Neuron (in vitro differentiated cells): ENCODE measurements around the gene KHDC1L.
"Not testable (repeated sequence)": the region's sequence is repeated elsewhere in the genome, so short reads cannot be mapped to it uniquely, and the experiment has no call there.

Experiments used
- H2AFZ ChIP-seq: one replicate; pipeline ENCODE4 v1.6.1; 2013; ENCODE audit warnings: low read depth, mild to moderate bottlenecking, inconsistent platforms, low read length, moderate library complexity
- H3K27me3 ChIP-seq: one replicate; pipeline ENCODE4 v1.6.1; 2013; ENCODE audit warnings: low read length; ENCODE audit not compliant: insufficient read depth
- H3K36me3 ChIP-seq: one replicate; pipeline ENCODE4 v1.6.1; 2013; ENCODE audit warnings: low read length; ENCODE audit not compliant: insufficient read depth
- H3K4me1 ChIP-seq: one replicate; pipeline ENCODE4 v1.6.1; 2013; ENCODE audit warnings: low read length; ENCODE audit not compliant: insufficient read depth
- H3K4me3 ChIP-seq: 2 replicates; pipeline ENCODE4 v1.5.1; 2013; ENCODE audit warnings: mild to moderate bottlenecking, low read length, moderate library complexity
- H3K9me3 ChIP-seq: one replicate; pipeline ENCODE4 v1.6.1; 2013; ENCODE audit warnings: low read length

Gene KHDC1L, protein sequence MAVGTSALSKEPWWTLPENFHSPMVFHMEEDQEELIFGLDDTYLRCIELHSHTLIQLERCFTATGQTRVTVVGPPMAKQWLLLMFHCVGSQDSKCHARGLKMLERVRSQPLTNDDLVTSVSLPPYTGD

DNA sequence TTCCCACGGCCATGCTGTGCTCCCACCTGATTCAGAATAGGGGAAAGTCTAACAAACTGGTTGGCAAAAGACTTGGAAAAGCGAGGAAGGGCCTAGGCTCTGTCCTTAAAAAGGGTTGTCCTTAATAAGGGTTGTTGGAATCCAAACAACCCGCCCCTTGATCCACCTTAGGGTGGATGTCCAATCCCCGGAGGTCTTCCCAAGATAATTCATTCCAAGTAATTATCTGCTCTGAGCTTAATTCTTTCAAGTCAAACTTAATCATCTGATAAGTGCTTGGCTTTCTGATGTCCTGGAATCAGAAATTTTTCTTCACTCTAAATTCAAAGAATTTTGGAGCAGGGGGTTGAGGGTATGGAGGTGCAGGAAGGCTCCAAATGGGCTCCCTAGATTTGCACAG lies at the start of gene KHDC1L:
Gene KHDC1L, minus strand, starts transcription at position 101 of the 400 bp plus-strand sequence. Its CDS starts 88 bp downstream, at position 13.
- no peak within 1 kb of the TSS for H3K4me3 ChIP-seq
- H3K9me3 ChIP-seq = no peaks in the 10 kb centered on the region
- H2AFZ ChIP-seq = no peak within 1 kb of the TSS
- no peaks in the 10 kb centered on the region for H3K27me3 ChIP-seq
- no peaks in the 10 kb centered on the region for H3K4me1 ChIP-seq
- no peaks in the 10 kb centered on the region for H3K36me3 ChIP-seq

DNA sequence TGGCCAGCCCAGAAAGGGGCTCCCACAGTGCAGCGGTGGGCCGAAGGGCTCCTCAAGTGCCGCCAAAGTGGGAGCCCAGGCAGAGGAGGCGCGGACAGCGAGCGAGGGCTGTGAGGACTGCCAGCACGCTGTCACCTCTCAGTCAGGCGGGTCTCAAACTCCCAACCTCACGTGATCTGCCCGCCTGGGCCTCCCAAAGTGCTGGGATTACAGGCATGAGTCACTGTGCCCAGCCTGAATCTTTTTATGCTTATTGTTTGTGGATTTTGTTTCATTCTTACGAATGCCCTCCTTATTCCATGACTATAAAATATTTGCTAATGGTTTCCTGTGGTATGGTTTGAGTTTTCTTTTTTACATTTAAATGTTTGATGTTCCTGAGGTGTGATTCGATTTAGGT lies 44.0 kb upstream of the KHDC1L start:
- H3K27me3 ChIP-seq, H3K9me3 ChIP-seq, H3K4me3 ChIP-seq, H3K4me1 ChIP-seq, H2AFZ ChIP-seq: not testable (repeated sequence)
- peaks cover 20% of the 10 kb centered on the region for H3K36me3 ChIP-seq

DNA sequence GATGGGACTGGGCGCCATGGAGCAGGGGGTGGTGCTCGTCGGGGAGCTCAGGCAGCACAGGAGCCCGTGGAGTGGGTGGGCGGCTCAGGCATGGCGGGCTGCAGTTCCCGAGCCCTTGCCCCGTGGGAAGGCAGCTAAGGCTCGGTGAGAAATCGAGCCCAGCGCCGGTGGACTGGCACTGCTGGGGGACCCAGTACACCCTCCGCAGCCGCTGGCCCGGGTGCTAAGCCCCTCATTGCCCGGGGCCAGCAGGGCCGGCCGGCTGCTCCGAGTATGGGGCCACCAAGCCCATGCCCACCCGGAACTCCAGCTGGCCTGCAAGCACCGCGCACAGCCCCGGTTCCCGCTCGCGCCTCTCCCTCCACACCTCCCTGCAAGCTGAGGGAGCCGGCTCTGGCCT lies 43.6 kb upstream of the KHDC1L start:
- not testable (repeated sequence) for H3K4me3 ChIP-seq, H3K9me3 ChIP-seq, H3K4me1 ChIP-seq, H2AFZ ChIP-seq, H3K27me3 ChIP-seq
- H3K36me3 ChIP-seq = peaks cover 18% of the 10 kb centered on the region

DNA sequence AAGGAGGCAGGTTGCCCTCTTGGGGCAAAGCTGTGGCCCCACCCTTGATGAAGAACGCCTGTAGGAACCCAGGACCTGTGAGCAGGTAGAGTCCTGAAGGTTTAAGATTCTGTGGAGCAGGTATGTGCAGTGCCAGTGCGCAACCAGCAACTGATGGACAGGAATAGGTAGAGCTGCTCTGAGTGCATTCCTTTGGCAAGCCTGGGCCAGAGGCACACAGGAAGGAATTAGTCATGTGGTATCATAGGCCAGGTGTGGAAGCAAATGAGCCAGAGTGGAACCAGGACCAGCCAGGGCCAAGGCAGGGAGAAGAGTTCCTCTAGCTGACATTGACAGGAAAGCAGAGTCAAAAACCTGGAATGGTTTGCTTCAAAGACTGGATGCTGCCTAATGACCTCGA lies 39.1 kb upstream of the KHDC1L start:
- H3K36me3 ChIP-seq = no peaks in the 10 kb centered on the region
- peaks cover 11% of the 10 kb centered on the region for H3K4me1 ChIP-seq
- no peak overlapping the region for H2AFZ ChIP-seq
- no peak overlapping the region for H3K4me3 ChIP-seq
- H3K27me3 ChIP-seq = no peaks in the 10 kb centered on the region
- H3K9me3 ChIP-seq = no peaks in the 10 kb centered on the region

DNA sequence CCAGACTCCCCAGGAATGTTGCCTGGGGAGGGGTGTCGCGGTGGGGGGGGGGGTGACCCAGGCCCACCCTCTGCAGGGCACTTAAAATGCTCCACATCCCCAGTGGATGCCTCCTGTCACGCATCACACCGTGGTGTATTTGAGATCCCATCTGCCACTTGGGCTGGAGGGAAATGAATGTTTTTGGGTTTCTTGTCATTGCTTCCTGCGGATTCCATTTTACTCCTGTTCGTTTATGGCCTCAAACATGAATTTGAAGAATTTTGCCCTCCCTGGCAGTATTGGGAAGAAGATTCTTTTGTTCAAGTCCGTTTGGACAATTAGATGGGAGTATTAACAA lies 38.2 kb upstream of the KHDC1L start:
- peak overlapping the region; percentile 73 for H3K4me3 ChIP-seq
- H3K4me1 ChIP-seq = peaks cover 11% of the 10 kb centered on the region
- no peaks in the 10 kb centered on the region for H3K27me3 ChIP-seq

DNA sequence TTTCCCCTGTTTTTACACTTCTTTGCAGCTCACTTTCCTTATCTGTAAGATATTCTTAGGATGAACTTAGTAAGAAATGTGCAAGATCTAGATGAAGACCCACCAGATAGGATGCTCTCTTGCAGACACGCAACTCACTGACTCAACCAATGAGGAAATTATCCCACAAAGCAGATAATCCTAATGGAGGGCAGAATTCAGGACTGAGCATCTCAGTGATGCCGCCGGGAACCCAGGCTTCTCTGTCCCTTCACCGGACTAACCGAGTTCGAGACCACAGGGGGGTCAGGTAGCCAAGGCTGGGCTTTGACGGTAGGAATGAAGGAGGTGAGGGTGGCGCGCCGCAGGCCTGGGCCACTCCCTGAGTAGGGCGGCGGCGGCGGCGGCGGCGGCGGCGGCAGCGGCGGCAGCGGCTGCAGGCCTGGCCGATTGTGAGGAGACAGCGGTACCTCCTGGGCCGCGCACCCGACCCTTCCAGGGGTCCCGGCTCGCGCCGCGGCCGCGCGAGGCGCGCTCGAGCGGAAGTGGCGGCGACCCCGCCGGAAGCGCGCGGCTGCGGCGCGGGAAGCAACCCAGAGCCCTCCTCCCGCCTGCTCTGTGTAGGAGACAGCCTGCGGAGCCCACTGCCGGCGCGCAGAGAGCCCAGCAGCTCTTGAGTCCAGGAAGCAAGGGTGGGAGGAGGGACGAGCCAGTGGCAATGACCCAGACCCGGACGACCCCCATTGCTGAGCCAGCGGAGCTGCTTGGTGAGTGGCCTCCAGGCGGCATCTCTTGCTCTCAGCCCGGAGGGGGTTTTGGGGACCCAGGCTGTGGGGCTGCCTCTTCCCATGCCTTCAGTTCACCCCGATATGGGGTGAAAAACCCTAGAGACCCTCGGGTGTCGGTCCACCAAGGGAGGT lies 37.6 kb upstream of the KHDC1L start, which contains the start of gene KHDC1:
Gene KHDC1, minus strand, starts transcription at position 526 of the 899 bp plus-strand sequence. CDS start 20,679 bp downstream, outside the sequence.
- Histone ChIP-seq H3K9me3 (no peaks in the 10 kb centered on the region), H3K27me3 (no peaks in the 10 kb centered on the region), H2AFZ (peak within 1 kb of the TSS; percentile 90), H3K36me3 (no peaks in the 10 kb centered on the region), H3K4me3 (peak within 1 kb of the TSS; percentile 73), H3K4me1 (peaks cover 11% of the 10 kb centered on the region)

More for the DNA sequence above, 38.2 kb upstream of the KHDC1L start:
- Histone ChIP-seq H3K36me3 (no peaks in the 10 kb centered on the region), H3K9me3 (no peaks in the 10 kb centered on the region), H2AFZ (peak overlapping the region; percentile 90)

DNA sequence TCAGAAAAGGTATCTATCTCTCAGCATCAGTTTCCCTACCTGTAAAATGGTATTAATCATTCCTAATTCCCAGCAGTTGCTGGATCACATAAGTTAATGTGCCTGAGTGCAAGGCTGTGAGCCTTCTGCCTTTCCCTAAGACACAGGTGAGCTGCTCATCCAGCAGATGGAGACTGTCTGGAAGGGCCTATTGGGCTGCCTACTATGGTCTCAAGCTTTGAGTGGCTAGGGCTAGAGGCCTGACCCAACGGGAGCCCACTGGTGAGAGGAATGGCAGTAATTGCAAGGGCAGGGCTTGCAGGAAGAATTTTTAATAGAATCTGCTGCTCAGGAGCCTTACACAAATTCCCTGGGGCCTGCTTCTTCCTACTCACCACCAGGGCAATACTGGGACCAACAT lies 33.4 kb upstream of the KHDC1L start:
- Histone ChIP-seq H3K9me3 (no peaks in the 10 kb centered on the region), H3K27me3 (no peaks in the 10 kb centered on the region), H2AFZ (no peak overlapping the region), H3K36me3 (no peaks in the 10 kb centered on the region), H3K4me1 (peaks cover 5% of the 10 kb centered on the region), H3K4me3 (no peak overlapping the region)

DNA sequence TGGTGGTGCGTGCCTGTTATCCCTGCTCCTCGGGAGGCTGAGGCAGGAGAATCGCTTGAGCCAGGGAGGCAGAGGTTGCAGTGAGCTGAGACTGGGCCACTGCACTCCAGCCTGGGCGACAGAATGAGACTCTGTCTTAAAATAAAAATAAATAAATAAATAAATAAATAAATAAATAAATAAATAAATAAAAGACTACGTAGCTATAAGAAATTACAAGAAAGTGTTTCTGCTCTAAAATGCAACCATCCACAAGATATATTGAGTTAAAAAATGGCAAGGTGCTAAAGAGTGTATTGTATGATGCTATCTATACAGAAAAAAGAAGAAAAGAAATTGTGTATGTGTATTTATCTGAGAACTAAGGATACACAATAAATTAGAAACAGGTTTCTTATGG lies 29.0 kb upstream of the KHDC1L start:
- H3K4me3 ChIP-seq, H3K4me1 ChIP-seq, H3K27me3 ChIP-seq, H2AFZ ChIP-seq, H3K36me3 ChIP-seq, H3K9me3 ChIP-seq: not testable (repeated sequence)

DNA sequence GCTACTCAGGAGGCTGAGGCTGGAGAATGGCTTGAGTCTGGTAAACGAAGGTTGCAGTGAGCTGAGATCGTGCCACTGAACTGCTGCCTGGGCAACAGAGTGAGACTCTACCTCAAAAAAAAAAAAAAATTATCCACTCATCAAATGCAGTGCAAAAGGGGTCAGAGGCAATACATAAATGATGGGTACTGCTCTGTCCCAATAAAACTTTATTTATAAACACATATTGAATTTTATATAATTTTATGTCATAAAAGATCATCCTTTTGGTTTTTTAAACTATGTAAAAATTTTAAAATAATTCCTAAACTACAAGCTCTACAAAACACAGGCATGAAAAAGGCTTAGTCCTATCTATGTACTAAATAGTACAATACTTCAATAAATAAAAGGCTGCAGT lies 27.4 kb upstream of the KHDC1L start:
- no peaks in the 10 kb centered on the region for H3K36me3 ChIP-seq
- H2AFZ ChIP-seq = no peak overlapping the region
- no peaks in the 10 kb centered on the region for H3K27me3 ChIP-seq
- H3K4me1 ChIP-seq = no peaks in the 10 kb centered on the region
- H3K4me3 ChIP-seq = no peak overlapping the region
- no peaks in the 10 kb centered on the region for H3K9me3 ChIP-seq

DNA sequence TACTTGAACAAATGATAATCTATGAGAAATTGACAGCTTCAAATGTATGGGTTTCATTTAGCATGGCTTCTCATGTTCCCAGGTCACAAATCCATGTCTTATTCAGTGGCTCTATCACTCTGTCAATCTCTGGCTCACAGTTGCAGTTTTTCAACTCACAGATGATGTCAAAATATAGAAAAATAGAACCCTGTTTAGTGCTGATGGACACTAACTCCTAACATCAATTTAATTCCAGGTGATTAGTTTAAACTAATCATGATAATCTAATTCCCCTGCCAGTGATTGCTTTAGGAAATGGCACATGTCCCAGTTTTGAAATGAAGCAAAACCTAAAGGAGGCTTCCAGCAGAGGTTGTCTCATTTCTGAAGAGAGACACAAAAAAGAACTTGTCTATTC lies 24.7 kb upstream of the KHDC1L start:
- H3K4me1 ChIP-seq = no peaks in the 10 kb centered on the region
- no peak overlapping the region for H2AFZ ChIP-seq
- H3K9me3 ChIP-seq = no peaks in the 10 kb centered on the region

DNA sequence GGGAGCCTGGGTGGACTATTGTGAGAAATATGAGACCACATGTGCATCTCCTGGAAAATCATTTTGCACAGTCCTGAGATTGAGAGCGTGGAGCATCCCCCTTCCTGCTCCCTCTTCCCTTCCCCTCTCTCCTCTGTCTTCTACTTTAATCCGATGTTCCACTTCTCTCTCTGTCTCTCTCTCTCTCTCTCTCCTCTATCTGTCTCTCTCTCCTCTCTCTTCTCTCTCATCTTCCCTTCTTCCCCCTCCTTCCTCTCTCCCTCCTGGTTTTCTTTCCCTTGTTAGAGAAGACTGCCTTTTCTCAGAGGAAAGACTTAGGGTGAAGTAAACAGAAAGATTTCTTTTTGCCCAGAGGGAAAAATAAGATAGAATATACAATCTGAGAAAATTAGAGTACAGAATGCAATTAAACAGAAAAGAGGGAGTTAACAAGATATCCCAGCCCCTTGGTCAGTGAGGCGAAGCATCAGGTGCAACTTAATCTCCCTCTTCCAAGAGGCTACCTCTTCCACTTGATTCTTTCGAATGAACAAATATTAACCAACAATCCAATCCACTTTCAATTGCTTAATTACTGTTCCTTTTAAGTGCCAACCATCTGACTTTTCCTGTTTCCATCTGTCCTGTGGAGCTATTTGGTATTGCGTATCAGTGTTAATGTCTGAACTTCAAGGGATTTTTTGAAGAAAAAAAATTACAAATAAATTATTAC lies 23.1 kb upstream of the KHDC1L start:
- Histone ChIP-seq H3K4me3 (no peak overlapping the region), H3K27me3 (no peaks in the 10 kb centered on the region), H3K4me1 (no peaks in the 10 kb centered on the region), H3K9me3 (no peaks in the 10 kb centered on the region), H3K36me3 (no peaks in the 10 kb centered on the region), H2AFZ (no peak overlapping the region)

More for the DNA sequence above, 24.7 kb upstream of the KHDC1L start:
- Histone ChIP-seq H3K36me3 (no peaks in the 10 kb centered on the region), H3K27me3 (no peaks in the 10 kb centered on the region), H3K4me3 (no peak overlapping the region)

DNA sequence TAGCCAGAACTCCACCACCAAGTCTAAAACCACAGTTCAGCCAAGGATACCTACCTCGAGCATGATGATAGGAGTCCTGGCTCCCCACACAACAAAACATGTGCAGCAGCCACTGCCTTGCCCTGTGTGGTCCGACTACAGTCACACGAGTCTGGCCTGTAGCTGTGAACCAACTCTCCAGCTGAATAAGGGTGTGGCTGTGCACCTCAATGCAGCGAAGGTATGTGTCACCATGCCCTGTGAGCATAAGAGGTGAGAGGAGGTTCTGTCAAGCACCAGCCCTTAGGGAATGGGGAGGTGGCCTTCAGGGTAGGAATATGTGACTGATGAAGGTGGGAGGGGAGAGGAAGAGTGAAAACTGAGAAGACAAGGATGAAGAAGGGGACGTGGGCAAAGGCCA lies 16.7 kb upstream of the KHDC1L start:
- no peaks in the 10 kb centered on the region for H3K9me3 ChIP-seq
- H3K27me3 ChIP-seq = no peaks in the 10 kb centered on the region
- H3K36me3 ChIP-seq = no peaks in the 10 kb centered on the region
- no peaks in the 10 kb centered on the region for H3K4me1 ChIP-seq
- H3K4me3 ChIP-seq = no peak overlapping the region
- no peak overlapping the region for H2AFZ ChIP-seq

DNA sequence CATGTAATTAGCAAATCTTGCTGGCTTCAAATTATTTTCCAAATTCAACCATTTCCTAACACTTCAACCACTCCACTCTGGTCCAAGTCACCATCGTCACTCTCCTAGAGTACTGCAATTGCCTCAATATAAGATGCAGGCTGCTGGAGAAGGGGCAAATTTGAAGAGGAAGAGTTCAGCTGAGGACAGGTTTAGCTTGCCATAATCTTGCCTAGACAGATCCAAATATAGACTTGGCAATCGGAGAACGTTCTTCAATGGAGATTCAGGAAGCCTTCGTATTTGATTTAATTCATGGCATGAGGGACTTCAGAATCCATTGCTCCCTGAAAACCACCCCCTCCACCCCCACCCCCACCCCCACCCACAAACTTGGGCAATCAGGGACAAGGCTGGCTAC lies 15.4 kb upstream of the KHDC1L start:
- Histone ChIP-seq H3K36me3 (no peaks in the 10 kb centered on the region), H3K4me1 (no peaks in the 10 kb centered on the region), H2AFZ (no peak overlapping the region), H3K27me3 (no peaks in the 10 kb centered on the region), H3K9me3 (no peaks in the 10 kb centered on the region), H3K4me3 (no peak overlapping the region)
